Frontal cortex (tissue), 4 donors: ENCODE measurements around the gene PEX3. TPM values are rescaled to one million over a fixed set of nuclear protein-coding genes. Genes with fewer than 3 reads are reported as not detected.
"Not testable (repeated sequence)": the region's sequence is repeated elsewhere in the genome, so short reads cannot be mapped to it uniquely, and the experiment has no call there.

Source experiments
- DNase-seq, 2 donors: peaks; one replicate each; pipeline ENCODE4 v3.0.0; 2012; ENCODE audit warnings: low spot score in 2 of 2
- FAIRE-seq: peaks from 2 replicates; lab custom pipeline; 2012; peaks lifted over from hg19 to GRCh38; lab: Jason Lieb, UNC
- total RNA-seq: library from RNA; depleted of rRNA; stranded (reverse); fragments of >200 nt; gene quantifications from one replicate; pipeline ENCODE4 v1.2.3, GENCODE V29; 2014
- donor health status: control.
- donor health status: control.
- donor health status: control.

Gene PEX3
- total RNA-seq, 1 donor from 2014 or later = 33.8 TPM

GRCh38 chr6:143443096-143443495, 7.5 kb upstream of the PEX3 start:
- no peak for FAIRE-seq
- no peak for DNase-seq

GRCh38 chr6:143447865-143448264, 2.7 kb upstream of the PEX3 start:
- FAIRE-seq, DNase-seq: not testable (repeated sequence)

- DNase-seq = no peak
- FAIRE-seq = no peak
Observed at GRCh38 chr6:143449082-143449713, 1.4 kb upstream of the PEX3 start.

DNA sequence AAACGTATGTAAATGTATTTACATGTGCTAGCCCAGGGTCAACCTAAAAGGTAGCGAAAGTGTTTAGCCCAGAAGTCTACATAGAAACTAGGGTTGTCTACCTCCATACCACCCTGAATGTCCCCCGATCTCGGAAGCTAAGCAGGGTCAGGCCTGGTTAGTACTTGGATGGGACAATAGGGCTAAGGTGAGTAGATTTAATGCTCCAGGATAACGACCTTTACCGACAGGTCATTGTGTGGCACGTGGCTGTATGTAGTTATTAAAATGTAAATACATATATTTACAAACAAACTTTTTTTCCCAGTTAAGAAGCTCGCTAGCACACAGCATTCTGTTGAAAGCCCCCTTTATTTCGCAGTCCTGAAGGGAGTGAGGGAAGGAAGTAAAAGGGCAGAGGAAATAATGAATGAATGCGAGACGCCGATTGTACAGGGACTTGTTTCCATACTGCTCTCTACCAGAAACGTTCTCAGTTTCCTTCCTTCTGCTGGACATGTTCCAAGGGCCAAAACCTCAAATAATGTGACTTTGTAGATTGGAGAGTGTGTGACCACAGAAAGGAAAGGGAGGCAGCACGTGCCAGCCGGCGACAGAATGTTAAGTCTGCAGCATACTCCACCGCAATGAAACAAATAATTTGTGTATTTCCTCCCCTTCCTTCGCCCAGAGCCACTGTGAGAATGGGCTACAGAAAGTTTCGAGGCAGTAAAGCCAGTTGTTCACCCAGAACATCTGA, 722 bp upstream of the PEX3 start:
- DNase-seq (no peak), FAIRE-seq (no peak)

- FAIRE-seq = no peak
- no peak for DNase-seq
Observed at GRCh38 chr6:143451531-143451930, 926 bp downstream of the PEX3 start.

DNA sequence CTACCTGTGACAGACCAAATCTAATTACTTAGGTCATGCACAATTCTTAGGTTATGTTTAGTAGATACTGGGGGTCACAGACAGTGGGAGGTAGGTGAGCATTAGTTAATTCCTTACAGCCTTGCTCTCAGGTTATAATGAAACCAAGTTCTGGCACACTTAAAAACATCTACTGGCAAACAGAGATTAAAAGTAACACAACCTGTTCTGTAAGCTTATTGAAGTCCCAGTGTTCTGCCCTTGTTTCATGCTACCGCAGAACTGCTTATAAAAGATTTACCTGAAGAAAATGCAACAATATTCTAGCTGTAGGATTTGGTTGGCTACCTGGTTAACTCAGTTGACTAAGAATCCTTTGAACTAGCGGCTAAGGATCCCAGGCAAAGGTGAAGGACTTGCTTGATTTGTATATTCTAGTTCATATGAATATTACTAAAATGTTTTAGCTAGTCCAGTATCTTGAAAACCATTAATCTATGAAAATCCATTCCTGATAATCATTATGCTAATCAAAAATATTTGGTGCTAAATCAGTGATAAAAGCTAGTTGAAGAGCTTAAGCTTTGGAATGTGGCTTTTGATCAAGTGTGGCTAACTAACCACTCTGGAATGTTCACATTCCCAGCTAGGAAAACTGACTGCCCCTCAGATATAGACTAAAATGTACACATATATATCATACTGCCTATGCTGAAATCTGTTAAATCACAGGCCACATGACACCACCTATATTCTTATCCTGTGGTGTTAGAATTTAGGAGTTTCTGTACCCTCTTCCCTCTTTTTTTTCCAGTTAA, 7.2 kb downstream of the PEX3 start:
- FAIRE-seq (no peak), DNase-seq (no peak)

GRCh38 chr6:143465546-143465945, 14.9 kb downstream of the PEX3 start:
- no peak for FAIRE-seq

GRCh38 chr6:143468026-143468425, 17.4 kb downstream of the PEX3 start:
- peak; percentile 53 for FAIRE-seq
- no peak for DNase-seq

More at GRCh38 chr6:143465546-143465945, 14.9 kb downstream of the PEX3 start:
- no peak for DNase-seq

- DNase-seq, FAIRE-seq: not testable (repeated sequence)
Observed at GRCh38 chr6:143468823-143469222, 18.2 kb downstream of the PEX3 start.

GRCh38 chr6:143471822-143472221, 21.2 kb downstream of the PEX3 start:
- DNase-seq = no peak
- FAIRE-seq = no peak

DNA sequence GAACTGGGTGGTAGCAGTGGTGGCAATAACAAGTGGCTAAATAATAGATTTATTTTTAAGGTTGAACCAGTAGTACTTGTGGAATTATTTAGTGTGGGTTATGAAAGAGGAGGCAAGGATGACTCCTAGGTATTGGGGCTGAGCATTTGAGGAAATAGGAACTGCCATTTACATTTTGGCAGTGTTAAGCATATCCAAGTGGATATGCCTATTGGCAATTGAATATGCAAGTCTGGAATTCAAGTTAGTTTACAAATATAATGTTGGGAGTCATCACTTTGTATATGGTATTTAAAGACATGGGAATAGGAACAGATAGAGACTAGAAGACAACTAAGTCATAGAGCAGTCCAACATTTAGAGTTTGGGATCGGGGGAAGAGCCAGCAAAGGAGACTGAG, 25.9 kb downstream of the PEX3 start:
- DNase-seq (no peak), FAIRE-seq (no peak)

DNA sequence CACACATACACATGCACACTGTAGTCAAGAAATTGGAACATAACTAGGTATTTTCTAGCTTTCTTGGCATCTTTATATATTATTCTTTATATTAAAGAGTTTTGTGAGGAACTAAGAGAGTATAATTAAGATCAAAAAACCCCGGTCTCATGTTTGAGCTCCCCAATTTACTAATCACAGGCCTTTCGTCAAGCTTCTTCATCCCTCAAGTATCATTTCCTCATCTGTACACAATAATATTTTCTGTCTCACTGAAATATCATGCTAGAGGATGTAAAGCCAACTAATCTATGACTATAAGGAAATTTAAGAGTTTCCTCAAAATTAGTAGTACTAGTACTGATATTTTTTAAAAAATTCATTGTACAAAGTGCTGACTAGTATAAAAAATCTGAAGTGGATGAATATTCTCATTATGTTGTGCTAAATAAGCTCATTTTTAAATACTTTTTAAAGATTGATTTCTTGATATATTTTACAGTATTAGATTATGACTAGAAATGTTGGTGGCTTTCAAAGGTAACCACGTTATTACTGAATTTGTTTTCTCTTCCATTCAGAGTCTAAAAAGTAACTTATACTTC, 28.0 kb downstream of the PEX3 start:
- FAIRE-seq (no peak), DNase-seq (no peak)

GRCh38 chr6:143482593-143482992, 32.0 kb downstream of the PEX3 start:
- DNase-seq = no peak
- no peak for FAIRE-seq

DNA sequence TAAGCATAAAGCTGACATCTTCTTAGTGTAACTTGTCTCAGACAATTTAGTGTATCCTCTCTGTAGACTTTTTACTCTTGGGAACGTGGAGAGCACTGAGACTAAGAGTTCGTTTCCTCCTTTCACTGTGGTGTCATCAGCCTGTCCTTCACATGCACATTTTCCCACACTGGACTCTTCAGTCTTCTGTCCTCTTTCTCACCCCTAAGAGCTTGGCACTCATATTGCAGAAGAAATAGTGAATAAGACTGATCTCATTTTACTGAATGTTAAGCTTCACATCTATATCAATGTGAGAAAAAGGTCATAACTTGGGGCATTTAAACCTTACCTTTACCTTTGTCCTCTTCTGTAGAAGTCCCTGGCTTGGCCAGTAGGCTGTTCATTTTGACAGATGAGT, 35.4 kb downstream of the PEX3 start:
- no peak for DNase-seq
- no peak for FAIRE-seq

DNA sequence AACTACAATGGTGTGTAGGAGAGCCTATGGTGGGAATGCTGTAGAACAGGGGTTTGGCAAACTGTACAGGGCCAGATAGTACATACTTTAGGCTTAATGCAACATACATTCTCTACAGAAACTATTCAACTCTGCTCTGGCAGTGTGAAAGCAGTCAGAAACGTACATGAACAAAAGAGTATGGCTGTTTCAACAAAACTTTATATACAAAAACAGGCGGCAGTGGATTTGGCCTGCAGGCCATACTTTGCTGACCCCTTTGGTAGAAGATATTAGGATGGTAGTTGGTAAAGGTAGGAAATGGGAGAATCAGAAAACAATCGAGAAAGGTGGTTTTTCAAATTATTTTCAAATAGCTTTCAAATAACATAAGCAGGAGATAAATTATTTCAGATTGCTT, 36.1 kb downstream of the PEX3 start:
- FAIRE-seq (no peak), DNase-seq (no peak)

GRCh38 chr6:143490244-143490643, 39.6 kb downstream of the PEX3 start:
- FAIRE-seq = no peak
- DNase-seq = no peak

- DNase-seq (no peak), FAIRE-seq (no peak)
Observed at GRCh38 chr6:143490775-143491174, 40.2 kb downstream of the PEX3 start.

GRCh38 chr6:143496974-143497373, 46.4 kb downstream of the PEX3 start:
- DNase-seq (no peak), FAIRE-seq (no peak)

GRCh38 chr6:143498428-143498827, 47.8 kb downstream of the PEX3 start:
- FAIRE-seq (no peak), DNase-seq (no peak)

- no peak for DNase-seq
- no peak for FAIRE-seq
Observed at GRCh38 chr6:143501851-143502250, 51.2 kb downstream of the PEX3 start.
